Thyroid gland (tissue), 4 donors: Measurements from ENCODE around the gene RNF103.

ENCODE experiments used
- POLR2A ChIP-seq, 2 donors: fragments of 450-650 bp; IDR thresholded peaks; one replicate each; pipeline ENCODE4 v1.6.1; 2017; ENCODE audit warnings: antibody characterized with exemption in 2 of 2, mild to moderate bottlenecking in 2 of 2, moderate library complexity in 1 of 2
- TF ChIP-seq, protein P1 (sequence below), 6 experiments: fragments of 200-600 bp in 3 of 6; fragments of 450-650 bp in 3 of 6; sonication (generic) in 3 of 6; IDR thresholded peaks; one replicate each; pipeline ENCODE4 v1.5.1; 2016 to 2019; ENCODE audit warnings: antibody characterized with exemption in 6 of 6, mild to moderate bottlenecking in 2 of 6, inconsistent platforms in 1 of 6, moderate library complexity in 1 of 6

- TF ChIP-seq, protein P1, sequence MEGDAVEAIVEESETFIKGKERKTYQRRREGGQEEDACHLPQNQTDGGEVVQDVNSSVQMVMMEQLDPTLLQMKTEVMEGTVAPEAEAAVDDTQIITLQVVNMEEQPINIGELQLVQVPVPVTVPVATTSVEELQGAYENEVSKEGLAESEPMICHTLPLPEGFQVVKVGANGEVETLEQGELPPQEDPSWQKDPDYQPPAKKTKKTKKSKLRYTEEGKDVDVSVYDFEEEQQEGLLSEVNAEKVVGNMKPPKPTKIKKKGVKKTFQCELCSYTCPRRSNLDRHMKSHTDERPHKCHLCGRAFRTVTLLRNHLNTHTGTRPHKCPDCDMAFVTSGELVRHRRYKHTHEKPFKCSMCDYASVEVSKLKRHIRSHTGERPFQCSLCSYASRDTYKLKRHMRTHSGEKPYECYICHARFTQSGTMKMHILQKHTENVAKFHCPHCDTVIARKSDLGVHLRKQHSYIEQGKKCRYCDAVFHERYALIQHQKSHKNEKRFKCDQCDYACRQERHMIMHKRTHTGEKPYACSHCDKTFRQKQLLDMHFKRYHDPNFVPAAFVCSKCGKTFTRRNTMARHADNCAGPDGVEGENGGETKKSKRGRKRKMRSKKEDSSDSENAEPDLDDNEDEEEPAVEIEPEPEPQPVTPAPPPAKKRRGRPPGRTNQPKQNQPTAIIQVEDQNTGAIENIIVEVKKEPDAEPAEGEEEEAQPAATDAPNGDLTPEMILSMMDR (IDR thresholded peaks at IDR 0.05) = no peak
- no peak for TF ChIP-seq POLR2A (IDR thresholded peaks at IDR 0.05)
These were observed 5.9 kb downstream of the RNF103 start for GRCh38 chr2:86617738-86618137.
